GM18511 (cell line): ENCODE data around the gene SFXN5.
"Not testable (repeated sequence)": the region's sequence is repeated elsewhere in the genome, so short reads cannot be mapped to it uniquely, and the experiment has no call there.

Experiments
- ATAC-seq: cut with Tn5 transposase; IDR thresholded peaks from one replicate; pipeline ENCODE4 v1.9.1; 2021; ENCODE audit warnings: mild to moderate bottlenecking, moderate library complexity; ENCODE audit not compliant: unreplicated experiment

The SFXN5 gene

GRCh38 chr2:73071360-73072128 lies at the start of gene SFXN5:
Gene SFXN5 (minus strand): TSS chr2:73071712. CDS start chr2:73071705, 7 bp downstream.
- peak; percentile 92 for ATAC-seq

- ATAC-seq = not testable (repeated sequence)
These were observed 48.2 kb upstream of the SFXN5 start for GRCh38 chr2:73119611-73120239.

- ATAC-seq = no peak
These were observed 45.9 kb upstream of the SFXN5 start for GRCh38 chr2:73117441-73117840.

GRCh38 chr2:73116182-73116960 lies 44.9 kb upstream of the SFXN5 start:
- ATAC-seq = no peak

GRCh38 chr2:73114273-73114867 lies 42.9 kb upstream of the SFXN5 start:
- no peak for ATAC-seq

GRCh38 chr2:73112913-73113854 lies 41.7 kb upstream of the SFXN5 start, which contains the start of gene RAB11FIP5:
Gene RAB11FIP5 (minus strand): TSS chr2:73112948. CDS start chr2:73112777, 171 bp downstream.
- ATAC-seq = peak; percentile 76

- ATAC-seq = peak; percentile 44
These were observed 40.8 kb upstream of the SFXN5 start for GRCh38 chr2:73112026-73112912.

GRCh38 chr2:73111073-73112025 lies 39.8 kb upstream of the SFXN5 start:
- no peak for ATAC-seq

GRCh38 chr2:73110168-73111072 lies 38.9 kb upstream of the SFXN5 start:
- ATAC-seq = no peak

GRCh38 chr2:73109431-73110167 lies 38.1 kb upstream of the SFXN5 start:
- no peak for ATAC-seq

GRCh38 chr2:73107211-73107926 lies 35.9 kb upstream of the SFXN5 start:
- no peak for ATAC-seq

GRCh38 chr2:73106791-73107190 lies 35.3 kb upstream of the SFXN5 start:
- ATAC-seq = no peak

GRCh38 chr2:73105511-73105971 lies 34.0 kb upstream of the SFXN5 start:
- no peak for ATAC-seq

- ATAC-seq = no peak
These were observed 33.4 kb upstream of the SFXN5 start for GRCh38 chr2:73104933-73105332.

GRCh38 chr2:73103018-73103542 lies 31.6 kb upstream of the SFXN5 start:
- ATAC-seq = no peak
